ENCODE measurements around the gene SEH1L.
"Not testable (repeated sequence)": the region's sequence is repeated elsewhere in the genome, so short reads cannot be mapped to it uniquely, and the experiment has no call there.

The SEH1L gene

DNA sequence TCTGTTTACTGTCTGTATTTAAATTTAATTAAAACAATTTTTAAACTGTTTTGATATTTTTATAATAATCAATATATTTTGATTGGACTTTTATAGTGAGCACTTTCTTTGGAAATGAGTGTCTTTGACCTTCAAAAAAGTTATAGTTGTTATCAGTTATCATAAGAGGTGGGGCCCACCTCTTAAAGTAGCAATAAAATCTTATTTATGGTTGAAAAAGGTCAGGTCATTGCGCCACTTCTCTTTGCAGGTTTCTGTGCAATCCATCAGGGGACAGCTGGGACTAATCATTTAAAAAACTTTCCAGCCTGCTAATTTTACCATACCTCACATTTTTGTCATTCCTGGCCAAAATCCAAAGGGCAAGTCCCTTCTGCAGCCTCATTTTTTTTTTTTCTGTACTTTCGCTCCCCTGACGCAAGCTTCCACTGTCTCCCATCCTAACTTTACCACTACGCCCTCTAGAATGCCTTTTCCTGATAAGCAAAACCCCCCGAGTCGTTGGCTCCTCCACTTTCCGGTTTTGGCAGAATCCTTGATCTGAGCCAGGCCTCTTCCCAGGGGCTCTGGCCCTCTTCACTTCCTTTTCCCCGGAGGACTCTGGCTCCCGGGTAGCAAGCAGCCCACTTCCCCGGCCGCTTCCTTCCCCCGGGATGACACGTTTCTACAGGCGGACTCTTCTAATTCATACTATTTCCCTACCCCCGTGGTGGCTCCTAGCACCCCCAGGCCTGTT lies 1.1 kb upstream of the SEH1L start:
- peak; percentile 37 for DNase-seq

DNA sequence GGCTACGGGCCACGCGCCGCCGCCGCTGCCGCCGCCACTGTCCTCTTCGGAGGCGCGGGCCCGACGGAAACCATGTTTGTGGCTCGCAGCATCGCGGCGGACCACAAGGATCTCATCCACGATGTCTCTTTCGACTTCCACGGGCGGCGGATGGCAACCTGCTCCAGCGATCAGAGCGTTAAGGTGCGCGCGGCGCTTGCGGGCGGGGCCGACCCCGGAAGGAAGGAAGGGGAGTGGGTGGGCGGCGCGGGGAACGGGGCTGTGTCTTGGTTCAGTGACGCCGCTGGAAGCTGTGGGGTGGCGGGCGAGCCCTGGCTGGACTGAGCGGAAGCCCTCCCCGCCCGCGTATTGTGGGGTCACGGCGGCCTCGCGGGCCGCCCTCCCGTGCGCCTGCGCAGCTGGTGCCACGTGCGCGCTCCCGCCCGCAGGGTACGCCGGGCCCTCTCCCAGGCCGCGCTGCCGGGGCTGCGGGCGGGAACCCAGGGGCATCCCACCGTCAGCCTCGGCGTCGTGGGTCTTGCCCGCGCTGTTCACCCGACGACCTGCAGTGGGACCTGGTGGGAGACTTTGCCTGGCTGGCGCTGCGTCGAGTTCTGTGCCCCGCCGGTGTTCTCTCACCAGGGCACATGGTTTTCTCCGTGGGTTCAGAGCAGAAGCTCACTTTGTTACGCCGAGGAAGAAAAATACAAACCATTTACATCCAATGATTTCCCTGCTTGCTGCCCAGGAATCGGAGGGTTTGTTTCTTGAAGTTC lies 416 bp downstream of the SEH1L start:
- DNase-seq = peak; percentile 86

DNA sequence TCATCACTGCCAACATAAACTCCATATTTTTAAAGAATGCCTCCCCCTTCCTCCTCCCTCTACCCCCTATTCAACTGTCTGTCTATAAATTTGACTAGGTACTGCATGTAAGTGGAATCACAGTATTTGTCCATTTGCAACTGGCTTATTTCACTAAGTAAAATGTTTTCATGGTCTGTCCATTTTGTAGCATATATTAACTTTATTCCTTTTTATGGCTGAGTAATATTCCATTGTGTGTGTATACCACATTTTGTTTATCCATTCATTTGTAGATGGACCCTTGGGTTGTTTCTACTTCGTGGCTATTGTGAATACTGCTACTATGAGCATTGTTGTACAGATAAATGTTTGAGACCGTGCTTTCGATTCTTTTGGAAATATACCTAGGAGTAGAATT lies 10.7 kb downstream of the SEH1L start:
- DNase-seq = no peak

DNA sequence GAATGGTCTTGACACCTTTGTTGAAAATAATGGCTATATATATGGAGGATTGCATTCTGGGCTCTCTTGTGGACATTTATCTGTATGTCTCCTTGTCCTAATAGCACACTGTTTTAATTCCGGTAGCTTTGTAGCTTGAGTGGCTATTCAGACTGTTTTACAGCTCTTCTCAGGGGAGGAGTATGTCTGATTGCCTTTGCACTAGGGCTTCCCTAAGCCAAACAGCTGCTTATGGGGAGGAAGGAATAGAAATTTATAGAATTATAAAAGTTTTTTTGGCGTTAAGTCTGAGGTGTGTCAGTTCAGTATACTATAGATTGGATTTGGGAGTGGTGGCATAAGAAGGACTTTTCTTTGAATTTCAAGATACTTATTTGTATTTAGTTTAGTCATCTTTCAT lies 12.6 kb downstream of the SEH1L start:
- peak; percentile 21 for DNase-seq

DNA sequence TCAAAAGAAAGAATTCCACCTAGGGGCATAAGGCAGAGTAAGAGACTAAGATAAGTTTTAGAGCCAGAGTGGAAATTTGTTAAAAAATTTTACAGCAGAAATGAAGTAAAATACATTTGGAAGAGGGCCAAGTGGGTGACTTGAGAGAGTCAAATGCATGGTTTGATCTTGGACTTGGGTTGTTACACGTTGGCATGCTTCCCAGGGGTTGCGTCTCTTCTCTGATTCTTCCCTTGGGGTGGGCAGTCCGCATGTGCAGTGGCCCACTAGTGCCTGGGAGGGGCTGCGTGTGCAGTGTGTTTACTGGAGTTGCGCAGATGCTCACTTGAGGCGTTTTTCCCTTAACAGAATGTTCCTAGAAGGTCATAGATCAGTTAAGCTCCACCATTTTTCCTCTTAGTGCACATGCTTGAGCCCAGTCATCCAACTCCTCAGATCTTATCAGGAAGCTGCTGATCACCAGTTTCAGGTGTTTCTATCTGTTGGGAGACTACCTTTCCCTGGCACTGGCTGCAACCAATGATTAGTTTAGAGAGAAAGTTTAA lies 13.1 kb downstream of the SEH1L start:
- peak; percentile 66 for DNase-seq

DNA sequence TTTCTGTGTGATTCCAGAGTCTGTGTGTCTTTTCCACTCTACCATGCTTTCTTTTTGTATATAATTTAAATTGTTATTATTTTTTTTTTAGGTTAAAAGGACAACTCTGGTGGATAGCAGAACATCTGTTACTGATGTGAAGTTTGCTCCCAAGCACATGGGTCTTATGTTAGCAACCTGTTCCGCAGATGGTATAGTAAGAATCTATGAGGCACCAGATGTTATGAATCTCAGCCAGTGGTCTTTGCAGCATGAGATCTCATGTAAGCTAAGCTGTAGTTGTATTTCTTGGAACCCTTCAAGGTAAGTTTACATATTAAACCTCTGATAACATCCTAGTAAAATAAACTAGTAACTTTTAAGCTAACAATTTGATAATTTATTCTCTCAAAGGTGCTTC lies 15.3 kb downstream of the SEH1L start:
- no peak for DNase-seq

DNA sequence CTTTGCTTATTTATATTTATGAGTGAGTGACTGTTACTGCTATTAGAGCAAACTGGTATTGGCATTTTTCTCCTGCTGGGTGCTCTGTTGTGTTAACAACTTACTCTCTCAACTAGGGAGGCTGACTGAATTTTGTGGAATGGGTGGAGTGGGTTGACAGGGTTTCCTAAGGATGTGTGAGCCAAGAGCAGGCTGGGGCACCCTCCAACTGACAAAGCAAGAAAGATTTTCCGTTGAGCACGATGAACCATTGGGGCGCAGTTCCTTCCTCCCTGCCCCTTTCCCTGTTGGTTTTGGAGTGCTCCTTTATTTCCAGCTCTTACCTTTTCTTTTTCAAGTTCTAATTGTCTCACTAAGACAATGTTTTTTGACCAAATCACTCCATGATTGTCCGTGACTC lies 20.3 kb downstream of the SEH1L start:
- DNase-seq = no peak

GRCh38 chr18:12968619-12969018 lies 20.8 kb downstream of the SEH1L start:
- DNase-seq = no peak

GRCh38 chr18:12973562-12974213 lies 25.9 kb downstream of the SEH1L start:
- DNase-seq = no peak

GRCh38 chr18:12975488-12975887 lies 27.7 kb downstream of the SEH1L start:
- DNase-seq = no peak

- DNase-seq = no peak
These were observed 28.5 kb downstream of the SEH1L start for GRCh38 chr18:12976305-12976704.

- not testable (repeated sequence) for DNase-seq
These were observed 32.3 kb downstream of the SEH1L start for GRCh38 chr18:12980065-12980464.

- no peak for DNase-seq
These were observed 41.7 kb downstream of the SEH1L start for GRCh38 chr18:12989397-12990122.

DNA sequence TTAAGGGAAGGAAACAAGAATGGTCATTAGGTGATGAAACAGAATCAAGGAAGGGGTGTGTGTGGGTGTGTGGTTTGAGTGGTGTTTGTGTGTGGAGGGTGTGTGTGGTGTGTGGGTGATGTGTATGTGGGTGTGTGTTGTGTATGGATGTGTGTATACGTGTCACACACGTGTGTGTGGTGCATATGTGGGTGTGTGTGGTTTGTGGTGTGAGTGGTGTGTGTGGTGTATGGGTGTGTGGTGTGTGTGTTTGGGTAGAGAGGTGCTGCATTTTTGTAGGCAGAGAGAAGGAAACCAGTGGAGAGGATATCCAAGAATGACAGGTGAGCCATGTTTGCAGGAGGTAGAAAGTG lies 42.3 kb downstream of the SEH1L start:
- DNase-seq = no peak

GRCh38 chr18:12990641-12990966 lies 42.8 kb downstream of the SEH1L start:
- DNase-seq = no peak

DNA sequence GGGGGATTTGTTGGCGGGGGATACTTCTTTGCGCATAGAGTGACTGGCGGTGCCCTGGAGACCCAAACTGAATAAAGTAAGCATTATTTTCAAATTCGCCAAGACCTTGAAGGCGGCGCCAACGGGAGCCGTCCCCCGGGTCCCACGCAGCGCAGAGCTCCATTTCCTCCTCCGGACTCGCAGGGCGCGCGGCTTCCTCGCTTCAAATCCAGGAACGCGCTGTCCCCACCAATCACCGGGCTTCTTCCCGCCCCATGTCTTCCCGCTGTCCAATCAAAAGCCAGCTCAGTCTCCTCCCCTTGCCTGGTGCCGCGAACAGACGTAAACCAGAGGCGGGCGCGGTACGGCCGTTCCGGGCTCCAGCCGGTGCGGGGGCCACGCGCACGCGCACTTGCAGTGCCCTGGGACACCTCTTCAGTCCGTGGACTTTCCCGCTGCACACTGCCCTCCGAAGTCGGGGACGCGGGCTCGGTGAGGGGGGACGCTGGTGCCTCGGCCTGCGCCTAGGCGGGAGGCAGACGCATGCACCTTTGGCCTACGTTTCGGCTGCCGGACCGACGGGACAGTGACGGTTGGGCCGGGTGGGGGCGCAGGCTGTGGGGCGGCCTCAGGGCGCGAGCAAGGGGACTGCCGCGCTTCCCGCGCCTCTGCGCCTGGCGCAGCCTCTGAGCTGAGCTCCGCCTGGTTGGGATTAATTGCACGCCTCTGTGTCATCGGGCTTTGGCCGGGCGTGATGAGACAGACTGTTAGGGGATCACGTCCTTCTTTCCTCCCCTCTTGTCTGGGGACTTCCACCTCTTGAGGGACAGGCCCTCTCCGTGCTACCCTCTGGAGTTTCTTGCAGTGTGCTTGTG lies 43.4 kb downstream of the SEH1L start, which contains the start of gene CEP192:
Gene CEP192, plus strand, starts transcription at position 396 of the 854 bp plus-strand sequence. CDS start 8,063 bp downstream, outside the sequence.
- peak; percentile 98 for DNase-seq

GRCh38 chr18:12991821-12992179 lies 44.0 kb downstream of the SEH1L start:
- DNase-seq = no peak

GRCh38 chr18:12993439-12993838 lies 45.6 kb downstream of the SEH1L start:
- no peak for DNase-seq

DNA sequence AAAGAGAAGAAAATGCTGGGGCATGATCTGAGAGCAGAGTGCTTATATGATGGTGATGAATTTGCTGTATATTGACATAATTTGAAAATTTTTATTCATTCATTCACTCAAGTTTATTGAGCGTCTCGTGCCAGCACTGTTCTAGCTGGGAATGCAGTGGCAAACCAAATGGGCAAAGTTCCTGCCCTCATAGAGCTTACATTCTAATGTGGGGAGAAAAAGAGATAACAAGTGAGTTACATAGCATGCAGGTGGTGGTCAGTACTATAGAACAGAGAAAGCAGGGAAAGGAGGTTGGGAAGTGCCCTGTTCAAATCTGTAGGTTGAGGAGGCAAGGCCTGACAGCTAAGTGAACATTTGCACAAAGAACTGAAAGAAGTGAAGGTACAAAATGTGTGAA lies 47.6 kb downstream of the SEH1L start:
- no peak for DNase-seq

DNA sequence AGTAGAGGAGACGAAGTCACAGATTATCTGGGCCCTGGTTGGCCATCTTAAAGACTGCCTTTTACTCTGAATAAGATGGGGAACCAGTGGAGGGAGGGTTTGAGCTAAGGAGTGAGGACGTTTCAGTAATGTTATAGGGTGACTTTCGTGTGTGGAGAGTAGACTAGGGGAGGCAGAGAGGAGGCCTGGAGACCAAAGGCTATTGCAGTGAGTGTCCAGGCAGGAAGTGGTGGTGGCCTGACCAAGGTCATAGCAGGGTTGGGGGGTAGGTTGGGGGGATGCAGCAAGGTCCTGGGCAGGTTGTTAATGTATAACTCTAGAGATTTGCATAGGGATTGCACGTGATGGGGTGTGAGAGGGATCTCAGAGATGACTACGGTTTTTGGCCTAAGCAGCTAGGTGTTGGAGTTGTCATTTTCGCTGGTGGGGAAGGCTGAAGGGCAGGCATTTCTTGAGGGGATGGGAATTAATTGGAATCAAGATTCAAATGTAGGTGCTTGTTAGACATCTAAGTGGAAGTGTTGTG lies 48.2 kb downstream of the SEH1L start:
- no peak for DNase-seq

- no peak for DNase-seq
These were observed 49.0 kb downstream of the SEH1L start for GRCh38 chr18:12996661-12997292.

Data from NCI-H1105 (cell line).